ENCODE results near the gene KAT5.

DNA sequence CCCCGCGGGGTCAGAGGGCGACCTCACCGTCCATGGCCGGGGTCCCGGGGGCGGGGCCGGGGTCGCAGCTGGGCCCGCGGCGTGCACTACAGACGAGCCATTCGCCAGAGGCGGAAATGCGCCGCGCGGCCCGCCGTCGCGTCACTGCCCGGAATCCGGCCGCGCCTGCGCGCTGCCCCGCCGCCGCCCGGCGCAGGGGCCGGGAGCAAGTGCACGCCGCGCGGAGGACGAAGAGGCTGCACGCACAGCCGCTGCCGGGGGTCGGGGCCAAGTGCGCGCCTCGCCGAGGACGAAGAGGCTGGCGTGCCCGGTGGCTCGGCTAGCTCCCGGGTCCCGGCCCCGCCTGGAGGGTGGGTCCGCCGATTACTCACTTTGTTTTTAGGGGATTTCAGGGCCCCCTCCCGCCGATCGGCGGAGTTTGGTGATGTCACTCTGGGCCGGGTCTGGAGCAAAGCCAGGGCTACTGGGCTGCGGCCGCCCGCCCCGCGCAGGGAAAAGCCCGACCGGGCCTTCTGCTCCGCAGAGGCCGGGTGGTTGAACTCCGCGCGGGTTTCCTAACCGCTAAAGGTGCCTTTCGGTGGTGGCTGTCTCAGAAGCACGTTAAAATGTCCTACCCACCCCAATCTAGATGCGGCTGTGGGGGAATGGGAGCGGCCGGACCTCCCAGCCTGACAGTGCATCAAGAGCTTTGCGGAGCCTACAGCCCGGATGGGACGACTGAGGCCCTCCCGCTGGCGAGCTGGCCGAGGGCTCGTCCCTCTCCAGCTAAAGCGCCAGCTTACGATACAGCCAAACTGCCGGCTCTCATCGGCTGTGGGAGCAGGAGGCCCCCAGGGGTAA, 49.0 kb upstream of the KAT5 start, which contains the start of gene RELA:
- TF ChIP-seq, protein P1, sequence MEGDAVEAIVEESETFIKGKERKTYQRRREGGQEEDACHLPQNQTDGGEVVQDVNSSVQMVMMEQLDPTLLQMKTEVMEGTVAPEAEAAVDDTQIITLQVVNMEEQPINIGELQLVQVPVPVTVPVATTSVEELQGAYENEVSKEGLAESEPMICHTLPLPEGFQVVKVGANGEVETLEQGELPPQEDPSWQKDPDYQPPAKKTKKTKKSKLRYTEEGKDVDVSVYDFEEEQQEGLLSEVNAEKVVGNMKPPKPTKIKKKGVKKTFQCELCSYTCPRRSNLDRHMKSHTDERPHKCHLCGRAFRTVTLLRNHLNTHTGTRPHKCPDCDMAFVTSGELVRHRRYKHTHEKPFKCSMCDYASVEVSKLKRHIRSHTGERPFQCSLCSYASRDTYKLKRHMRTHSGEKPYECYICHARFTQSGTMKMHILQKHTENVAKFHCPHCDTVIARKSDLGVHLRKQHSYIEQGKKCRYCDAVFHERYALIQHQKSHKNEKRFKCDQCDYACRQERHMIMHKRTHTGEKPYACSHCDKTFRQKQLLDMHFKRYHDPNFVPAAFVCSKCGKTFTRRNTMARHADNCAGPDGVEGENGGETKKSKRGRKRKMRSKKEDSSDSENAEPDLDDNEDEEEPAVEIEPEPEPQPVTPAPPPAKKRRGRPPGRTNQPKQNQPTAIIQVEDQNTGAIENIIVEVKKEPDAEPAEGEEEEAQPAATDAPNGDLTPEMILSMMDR (conservative IDR thresholded peaks at IDR 0.05; ENCODE audit: low read length), result no peak
- TF ChIP-seq EZH2phosphoT487 (IDR thresholded peaks at IDR 0.05; ENCODE audit: borderline replicate concordance, low read depth, low read length), result no peak
